ENCODE measurements around the gene CR1L. TPM values are rescaled to one million over a fixed set of nuclear protein-coding genes. Genes with fewer than 3 reads are reported as not detected.

CR1L gene
- total and polyA plus RNA-seq, 2 donors (not counting 1 experiment from before 2014, with no cell fraction given) = not detected

DNA sequence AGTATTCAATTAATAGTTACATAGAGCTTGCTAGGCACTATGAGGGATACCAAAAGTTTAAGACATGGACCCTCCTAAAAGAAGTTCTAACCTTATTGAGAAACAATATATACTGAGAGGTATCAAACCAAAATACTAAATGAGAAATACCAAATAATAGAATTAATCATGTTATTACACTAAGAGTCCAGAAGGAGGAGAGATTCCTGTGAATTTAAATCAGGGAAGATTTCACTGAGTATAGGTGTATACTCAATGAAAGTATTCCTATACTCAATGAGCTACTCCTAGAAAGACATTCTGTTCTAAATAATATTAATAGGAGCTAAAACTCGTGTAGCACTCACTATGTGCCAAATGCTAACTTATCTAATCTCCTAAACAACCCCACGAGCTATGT, 9.4 kb downstream of the CR1L start:
- Histone ChIP-seq H3K27me3 (ENCODE audit: control insufficient read depth, insufficient read depth, low read length) (peaks cover 3% of the 10 kb centered on the region), H3K79me2 (ENCODE audit: control insufficient read depth, insufficient read depth, low read length) (no peaks in the 10 kb centered on the region), H3K36me3 (ENCODE audit: control insufficient read depth, insufficient read depth, low read length) (no peaks in the 10 kb centered on the region), H4K20me1 (ENCODE audit: control insufficient read depth, extremely low read depth, insufficient read depth, low read length) (no peaks in the 10 kb centered on the region), H3K4me1 (ENCODE audit: control insufficient read depth, extremely low read depth, insufficient read depth, low read length) (no peaks in the 10 kb centered on the region), H3K27ac (ENCODE audit: insufficient read depth, low read length) (no peak overlapping the region), H3K9ac (ENCODE audit: insufficient read depth, low read length) (no peak overlapping the region), H2AFZ (ENCODE audit: low read length) (no peak overlapping the region), H3K4me3 (replicated peaks in 1 of 4; ENCODE audit: control extremely low read depth in 1 of 4, insufficient read depth in 1 of 4, low read depth in 3 of 4, low read length in 4 of 4) (no peak overlapping the region), H3K4me2 (ENCODE audit: extremely low read depth, insufficient read depth, low read length) (no peak overlapping the region), H3K9me3 (ENCODE audit: control insufficient read depth, insufficient read depth, low read depth, low read length) (no peaks in the 10 kb centered on the region)
- TF ChIP-seq, protein P1, sequence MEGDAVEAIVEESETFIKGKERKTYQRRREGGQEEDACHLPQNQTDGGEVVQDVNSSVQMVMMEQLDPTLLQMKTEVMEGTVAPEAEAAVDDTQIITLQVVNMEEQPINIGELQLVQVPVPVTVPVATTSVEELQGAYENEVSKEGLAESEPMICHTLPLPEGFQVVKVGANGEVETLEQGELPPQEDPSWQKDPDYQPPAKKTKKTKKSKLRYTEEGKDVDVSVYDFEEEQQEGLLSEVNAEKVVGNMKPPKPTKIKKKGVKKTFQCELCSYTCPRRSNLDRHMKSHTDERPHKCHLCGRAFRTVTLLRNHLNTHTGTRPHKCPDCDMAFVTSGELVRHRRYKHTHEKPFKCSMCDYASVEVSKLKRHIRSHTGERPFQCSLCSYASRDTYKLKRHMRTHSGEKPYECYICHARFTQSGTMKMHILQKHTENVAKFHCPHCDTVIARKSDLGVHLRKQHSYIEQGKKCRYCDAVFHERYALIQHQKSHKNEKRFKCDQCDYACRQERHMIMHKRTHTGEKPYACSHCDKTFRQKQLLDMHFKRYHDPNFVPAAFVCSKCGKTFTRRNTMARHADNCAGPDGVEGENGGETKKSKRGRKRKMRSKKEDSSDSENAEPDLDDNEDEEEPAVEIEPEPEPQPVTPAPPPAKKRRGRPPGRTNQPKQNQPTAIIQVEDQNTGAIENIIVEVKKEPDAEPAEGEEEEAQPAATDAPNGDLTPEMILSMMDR (conservative IDR thresholded peaks at IDR 0.05 in 1 of 2, IDR thresholded peaks at IDR 0.05 in 1 of 2; ENCODE audit: low read depth in 1 of 2, low read length in 2 of 2) = peak in 1 of 2 donors; percentile 21
- TF ChIP-seq EZH2 (IDR thresholded peaks at IDR 0.05; ENCODE audit: low read length, missing control alignments) = no peak
- peak in 1 of 2 donors; percentile 12 for DNase-seq (ENCODE audit: low read depth in 2 of 2)

DNA sequence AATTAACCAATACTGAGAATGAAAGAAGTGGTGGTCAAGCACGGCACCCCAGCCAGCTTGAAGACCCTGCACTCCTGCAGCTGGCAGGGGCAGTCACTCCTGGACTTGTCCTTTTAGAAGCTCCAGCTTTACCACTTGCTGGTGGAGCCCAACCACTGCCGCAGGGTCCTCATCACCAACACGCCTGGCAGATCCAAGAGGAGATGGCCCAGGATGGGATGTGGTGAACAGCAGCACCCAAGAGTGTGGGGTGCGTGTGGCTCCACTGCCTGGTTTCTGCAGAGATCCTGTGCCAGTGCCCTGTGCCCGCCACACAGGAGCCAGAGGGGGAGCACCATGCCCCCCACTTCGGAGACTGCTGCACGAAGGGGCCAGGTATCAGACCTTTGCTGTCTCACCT, 13.5 kb downstream of the CR1L start:
- TF ChIP-seq, protein P1 (conservative IDR thresholded peaks at IDR 0.05 in 1 of 2, IDR thresholded peaks at IDR 0.05 in 1 of 2; ENCODE audit: low read depth in 1 of 2, low read length in 2 of 2) = no peak
- TF ChIP-seq EZH2 (IDR thresholded peaks at IDR 0.05; ENCODE audit: low read length, missing control alignments) = no peak
- Histone ChIP-seq H3K36me3 (ENCODE audit: control insufficient read depth, insufficient read depth, low read length) (no peaks in the 10 kb centered on the region), H3K4me2 (ENCODE audit: extremely low read depth, insufficient read depth, low read length) (no peak overlapping the region), H3K79me2 (ENCODE audit: control insufficient read depth, insufficient read depth, low read length) (no peaks in the 10 kb centered on the region), H3K27ac (ENCODE audit: insufficient read depth, low read length) (no peak overlapping the region), H3K27me3 (ENCODE audit: control insufficient read depth, insufficient read depth, low read length) (no peaks in the 10 kb centered on the region), H3K9ac (ENCODE audit: insufficient read depth, low read length) (no peak overlapping the region), H3K9me3 (ENCODE audit: control insufficient read depth, insufficient read depth, low read depth, low read length) (no peaks in the 10 kb centered on the region), H2AFZ (ENCODE audit: low read length) (no peak overlapping the region), H3K4me3 (replicated peaks in 1 of 4; ENCODE audit: control extremely low read depth in 1 of 4, insufficient read depth in 1 of 4, low read depth in 3 of 4, low read length in 4 of 4) (no peak overlapping the region), H4K20me1 (ENCODE audit: control insufficient read depth, extremely low read depth, insufficient read depth, low read length) (no peaks in the 10 kb centered on the region), H3K4me1 (ENCODE audit: control insufficient read depth, extremely low read depth, insufficient read depth, low read length) (no peaks in the 10 kb centered on the region)
- no peak for DNase-seq (ENCODE audit: low read depth in 2 of 2)

DNA sequence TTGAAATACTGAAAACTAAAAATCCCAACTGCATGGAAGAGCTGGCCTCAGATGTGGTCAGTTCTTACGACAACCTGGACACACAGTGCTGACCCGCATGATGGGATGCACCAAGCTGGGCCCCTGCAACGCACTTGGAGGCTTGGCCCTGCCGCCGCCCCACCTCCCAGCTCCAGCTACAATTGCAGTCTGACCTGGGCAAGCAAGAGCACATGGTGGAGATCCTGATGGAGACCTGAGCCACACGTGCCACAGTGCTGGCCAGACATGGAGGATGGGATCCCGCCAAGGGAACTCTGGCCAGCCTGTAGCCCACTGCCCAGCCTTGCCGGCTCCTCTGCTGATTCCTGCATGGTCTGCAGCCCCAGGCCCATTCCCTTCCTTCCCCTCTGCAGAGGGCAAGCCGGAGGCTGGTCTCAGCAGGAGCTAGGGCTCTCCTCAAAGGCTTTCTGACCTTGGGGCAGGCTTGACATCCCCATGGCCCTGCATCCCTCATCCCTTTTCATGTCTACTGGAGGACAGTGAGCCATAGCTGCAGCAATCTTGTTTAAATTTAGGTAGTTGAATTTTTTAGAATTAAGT, 14.1 kb downstream of the CR1L start:
- no peak overlapping the region for H3K4me2 ChIP-seq (ENCODE audit: extremely low read depth, insufficient read depth, low read length)
- H2AFZ ChIP-seq (ENCODE audit: low read length) = no peak overlapping the region
- no peaks in the 10 kb centered on the region for H3K36me3 ChIP-seq (ENCODE audit: control insufficient read depth, insufficient read depth, low read length)
- H3K9ac ChIP-seq (ENCODE audit: insufficient read depth, low read length) = no peak overlapping the region
- TF ChIP-seq, protein P1 (conservative IDR thresholded peaks at IDR 0.05 in 1 of 2, IDR thresholded peaks at IDR 0.05 in 1 of 2; ENCODE audit: low read depth in 1 of 2, low read length in 2 of 2) = no peak
- H3K4me3 ChIP-seq (replicated peaks in 1 of 4; ENCODE audit: control extremely low read depth in 1 of 4, insufficient read depth in 1 of 4, low read depth in 3 of 4, low read length in 4 of 4) = no peak overlapping the region
- H3K27ac ChIP-seq (ENCODE audit: insufficient read depth, low read length) = no peak overlapping the region
- DNase-seq (ENCODE audit: low read depth in 2 of 2) = no peak
- H3K27me3 ChIP-seq (ENCODE audit: control insufficient read depth, insufficient read depth, low read length) = no peaks in the 10 kb centered on the region
- no peaks in the 10 kb centered on the region for H3K79me2 ChIP-seq (ENCODE audit: control insufficient read depth, insufficient read depth, low read length)
- no peaks in the 10 kb centered on the region for H3K9me3 ChIP-seq (ENCODE audit: control insufficient read depth, insufficient read depth, low read depth, low read length)
- no peaks in the 10 kb centered on the region for H4K20me1 ChIP-seq (ENCODE audit: control insufficient read depth, extremely low read depth, insufficient read depth, low read length)
- no peaks in the 10 kb centered on the region for H3K4me1 ChIP-seq (ENCODE audit: control insufficient read depth, extremely low read depth, insufficient read depth, low read length)
